ENCODE data around the gene DIDO1. TPM values are rescaled to one million over a fixed set of nuclear protein-coding genes. Genes with fewer than 3 reads are reported as not detected.
A peak's percentile ranks its signal among the peaks of the same experiment; 100 is the strongest.

DIDO1 gene
- total and polyA plus RNA-seq, 2 of the 13 experiments (the other 11 are each of a cell fraction or from before 2014, with no cell fraction given): 75.0 to 75.1 TPM

- TF ChIP-seq ZNF768 (CRISPR knock-in tag; IDR thresholded peaks at IDR 0.05) (no peak), MAX (IDR thresholded peaks at IDR 0.05) (0 out of 2 replicates have a peak, but pooled peaks have one; percentile 16), SP2 (CRISPR knock-in tag; IDR thresholded peaks at IDR 0.05) (0 out of 2 replicates have a peak, but pooled peaks have one; percentile 2), FOSL2 (CRISPR knock-in tag; IDR thresholded peaks at IDR 0.05) (peak; percentile 8; the same call in 1 of the 2 replicates), ZFP91 (CRISPR knock-in tag; IDR thresholded peaks at IDR 0.05; ENCODE audit: borderline replicate concordance) (0 out of 2 replicates have a peak, but pooled peaks have one; percentile 30), AKNA (CRISPR knock-in tag; IDR thresholded peaks at IDR 0.05; ENCODE audit: borderline replicate concordance) (peak; percentile 64; the same call in 1 of the 2 replicates), ZNF383 (CRISPR knock-in tag; IDR thresholded peaks at IDR 0.05; ENCODE audit: borderline replicate concordance) (0 out of 2 replicates have a peak, but pooled peaks have one; percentile 79), ARID4A (CRISPR knock-in tag; IDR thresholded peaks at IDR 0.05; ENCODE audit: borderline replicate concordance) (peak; percentile 62), ZNF253 (CRISPR knock-in tag; IDR thresholded peaks at IDR 0.05; ENCODE audit: borderline replicate concordance) (0 out of 2 replicates have a peak, but pooled peaks have one; percentile 9)
These were observed 12.0 kb upstream of the DIDO1 start, which contains the start of gene GID8 (continued) for GRCh38 chr20:62938105-62938888.

Data from HepG2 (cell line).